ENCODE data around the gene TTC36.

DNA sequence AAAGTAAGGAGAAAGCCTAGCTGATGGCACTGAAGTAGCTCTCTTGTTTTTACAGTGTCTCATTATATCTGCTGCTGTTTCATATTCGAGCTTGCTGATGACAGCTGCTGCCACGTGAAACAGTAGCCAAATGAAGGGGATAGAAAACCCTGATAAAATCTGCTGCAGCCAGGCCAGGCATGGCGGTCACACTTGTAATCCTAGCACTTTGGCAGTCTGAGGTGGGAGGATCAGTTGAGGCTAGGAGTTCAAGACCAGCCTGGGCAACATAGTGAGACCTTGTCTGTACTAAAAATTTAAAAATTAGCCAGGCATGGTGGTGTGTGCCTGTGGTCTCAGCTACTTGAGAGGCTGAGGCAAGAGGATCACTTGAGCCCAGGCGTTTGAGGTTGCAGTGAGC lies 25.1 kb downstream of the TTC36 start:
- TF ChIP-seq MXI1 (IDR thresholded peaks at IDR 0.05; ENCODE audit: borderline replicate concordance, low read depth, low read length) (no peak), POLR2A (IDR thresholded peaks at IDR 0.05; ENCODE audit: low read depth, low read length) (no peak), BHLHE40 (IDR thresholded peaks at IDR 0.05; ENCODE audit: low read depth, low read length) (no peak)
- TF ChIP-seq, protein P1, sequence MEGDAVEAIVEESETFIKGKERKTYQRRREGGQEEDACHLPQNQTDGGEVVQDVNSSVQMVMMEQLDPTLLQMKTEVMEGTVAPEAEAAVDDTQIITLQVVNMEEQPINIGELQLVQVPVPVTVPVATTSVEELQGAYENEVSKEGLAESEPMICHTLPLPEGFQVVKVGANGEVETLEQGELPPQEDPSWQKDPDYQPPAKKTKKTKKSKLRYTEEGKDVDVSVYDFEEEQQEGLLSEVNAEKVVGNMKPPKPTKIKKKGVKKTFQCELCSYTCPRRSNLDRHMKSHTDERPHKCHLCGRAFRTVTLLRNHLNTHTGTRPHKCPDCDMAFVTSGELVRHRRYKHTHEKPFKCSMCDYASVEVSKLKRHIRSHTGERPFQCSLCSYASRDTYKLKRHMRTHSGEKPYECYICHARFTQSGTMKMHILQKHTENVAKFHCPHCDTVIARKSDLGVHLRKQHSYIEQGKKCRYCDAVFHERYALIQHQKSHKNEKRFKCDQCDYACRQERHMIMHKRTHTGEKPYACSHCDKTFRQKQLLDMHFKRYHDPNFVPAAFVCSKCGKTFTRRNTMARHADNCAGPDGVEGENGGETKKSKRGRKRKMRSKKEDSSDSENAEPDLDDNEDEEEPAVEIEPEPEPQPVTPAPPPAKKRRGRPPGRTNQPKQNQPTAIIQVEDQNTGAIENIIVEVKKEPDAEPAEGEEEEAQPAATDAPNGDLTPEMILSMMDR (conservative IDR thresholded peaks at IDR 0.05; ENCODE audit: low read depth, low read length): no peak

All from IMR-90 (cell line).